Raji (cell line): ENCODE data around the gene NUDT1.

Experiments
- POLR2A ChIP-seq: IDR thresholded peaks from 2 replicates; pipeline ENCODE4 v1.6.1; 2011; ENCODE audit warnings: low read depth, low read length, control low read depth; ENCODE audit not compliant: insufficient read depth

Gene NUDT1

DNA sequence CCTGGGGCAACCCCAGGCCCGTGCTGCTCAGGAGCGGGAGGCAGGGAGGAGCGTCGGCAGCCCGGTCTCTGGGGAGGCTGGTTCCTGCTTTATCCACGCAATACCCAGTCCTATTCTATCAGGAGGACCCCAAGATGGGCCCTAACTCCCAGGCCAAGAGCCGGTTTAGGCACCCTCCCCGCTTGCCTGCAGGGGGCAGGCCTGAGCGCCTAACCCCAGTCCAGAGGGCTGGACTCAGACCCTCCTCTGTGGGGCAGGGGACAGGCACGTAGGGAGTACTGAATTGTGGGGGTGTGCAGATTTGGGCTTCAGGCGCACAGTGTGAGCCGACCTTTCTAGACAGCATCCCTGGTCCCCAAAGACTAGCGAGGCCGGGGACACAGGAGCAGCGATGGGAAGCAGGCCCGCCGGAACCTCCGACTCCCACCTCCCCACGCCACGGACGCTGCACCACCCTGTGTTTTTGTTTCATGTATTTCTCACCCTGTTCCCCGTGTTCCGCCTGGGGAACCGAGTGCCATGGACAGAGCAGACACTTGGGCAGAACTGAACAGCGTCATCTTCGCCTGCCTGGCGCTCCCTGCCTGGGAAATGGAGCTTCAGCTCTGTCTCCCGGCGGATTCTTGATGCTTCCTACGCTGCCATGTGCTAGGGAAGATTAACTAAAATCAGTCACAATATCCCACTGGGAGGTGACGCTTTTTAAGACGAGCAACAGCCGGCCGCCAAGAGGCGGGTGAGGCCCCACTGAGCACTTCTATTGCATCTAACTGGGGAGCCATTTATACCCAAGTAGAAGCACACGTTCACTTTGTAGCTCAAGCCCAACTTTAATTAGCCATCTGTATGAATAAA is 5.3 kb downstream of the NUDT1 start:
- no peak for TF ChIP-seq POLR2A

DNA sequence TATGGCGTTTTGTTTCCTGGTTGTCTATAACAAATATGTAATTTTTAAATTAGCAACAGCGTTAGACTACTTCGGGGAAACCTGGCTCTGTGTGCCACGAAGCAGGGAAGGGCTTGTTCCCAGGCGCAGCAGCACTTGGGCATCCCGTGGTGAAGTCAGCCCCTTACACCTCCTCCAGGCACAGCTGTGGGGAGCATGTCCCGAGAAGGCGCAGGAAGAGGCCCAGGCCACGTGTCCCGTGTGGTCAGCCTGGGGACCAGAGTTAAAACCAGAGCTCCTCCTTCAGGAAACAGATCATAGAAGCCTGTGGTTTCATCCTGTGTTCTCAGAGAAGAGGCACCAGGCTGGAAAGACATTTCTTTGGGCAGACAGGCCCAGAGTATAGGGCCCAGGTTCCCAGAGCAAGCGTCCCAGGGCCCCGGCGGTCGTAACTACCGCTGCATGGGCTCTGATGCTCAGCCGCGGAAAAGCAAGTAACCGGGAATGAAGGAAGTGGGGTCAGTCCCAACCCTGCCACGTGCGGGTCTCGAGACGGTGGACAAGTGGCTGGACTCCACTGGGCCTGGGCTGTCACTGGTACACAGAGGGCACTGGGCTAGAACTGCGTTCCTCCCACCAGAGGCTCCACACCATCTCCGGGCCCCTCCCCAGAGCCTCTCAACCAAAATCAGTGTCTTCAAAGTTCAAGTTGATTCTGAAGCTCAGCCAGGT is 7.1 kb downstream of the NUDT1 start:
- TF ChIP-seq POLR2A: no peak

DNA sequence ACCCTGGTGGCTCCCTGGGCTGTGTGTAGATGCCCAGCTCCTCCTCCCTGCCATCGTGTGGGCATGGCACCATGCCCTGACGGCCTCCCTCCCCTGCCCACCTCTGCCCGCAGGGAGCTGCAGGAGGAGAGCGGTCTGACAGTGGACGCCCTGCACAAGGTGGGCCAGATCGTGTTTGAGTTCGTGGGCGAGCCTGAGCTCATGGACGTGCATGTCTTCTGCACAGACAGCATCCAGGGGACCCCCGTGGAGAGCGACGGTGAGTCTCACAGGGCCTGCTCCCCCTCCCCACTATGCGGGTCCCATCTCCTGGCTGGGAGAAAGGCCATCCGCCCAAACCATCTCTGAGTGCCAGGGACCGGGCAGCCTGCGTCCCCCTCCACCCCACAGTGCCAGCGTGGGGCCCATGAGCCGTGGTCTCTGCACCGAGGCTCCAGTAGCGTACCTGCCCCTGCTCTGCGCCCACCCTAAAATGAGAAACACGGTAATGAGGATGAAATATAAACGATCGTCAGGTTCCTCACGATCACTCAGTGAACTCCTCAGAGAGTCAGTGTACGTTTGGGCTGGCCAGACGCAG is 7.8 kb downstream of the NUDT1 start:
- no peak for TF ChIP-seq POLR2A

DNA sequence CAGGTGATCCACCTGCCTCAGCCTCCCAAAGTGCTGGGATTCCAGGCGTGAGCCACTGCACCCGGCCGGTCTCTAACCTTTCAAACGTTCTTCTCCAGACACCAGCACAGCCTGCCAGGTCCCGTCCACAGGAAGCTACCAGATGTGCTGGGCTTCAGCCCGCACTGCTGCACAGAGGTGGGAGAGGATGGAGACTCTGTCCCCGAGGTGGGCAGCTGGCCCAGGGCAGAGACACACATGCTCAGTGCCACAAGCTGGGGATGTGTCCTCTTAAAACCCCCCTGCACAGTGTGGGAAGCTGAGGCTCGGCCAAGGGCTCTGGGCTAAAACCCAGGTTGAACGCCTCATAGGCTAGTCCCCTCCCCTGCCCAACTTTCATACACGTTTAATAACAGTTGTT is 9.4 kb downstream of the NUDT1 start:
- no peak for TF ChIP-seq POLR2A

DNA sequence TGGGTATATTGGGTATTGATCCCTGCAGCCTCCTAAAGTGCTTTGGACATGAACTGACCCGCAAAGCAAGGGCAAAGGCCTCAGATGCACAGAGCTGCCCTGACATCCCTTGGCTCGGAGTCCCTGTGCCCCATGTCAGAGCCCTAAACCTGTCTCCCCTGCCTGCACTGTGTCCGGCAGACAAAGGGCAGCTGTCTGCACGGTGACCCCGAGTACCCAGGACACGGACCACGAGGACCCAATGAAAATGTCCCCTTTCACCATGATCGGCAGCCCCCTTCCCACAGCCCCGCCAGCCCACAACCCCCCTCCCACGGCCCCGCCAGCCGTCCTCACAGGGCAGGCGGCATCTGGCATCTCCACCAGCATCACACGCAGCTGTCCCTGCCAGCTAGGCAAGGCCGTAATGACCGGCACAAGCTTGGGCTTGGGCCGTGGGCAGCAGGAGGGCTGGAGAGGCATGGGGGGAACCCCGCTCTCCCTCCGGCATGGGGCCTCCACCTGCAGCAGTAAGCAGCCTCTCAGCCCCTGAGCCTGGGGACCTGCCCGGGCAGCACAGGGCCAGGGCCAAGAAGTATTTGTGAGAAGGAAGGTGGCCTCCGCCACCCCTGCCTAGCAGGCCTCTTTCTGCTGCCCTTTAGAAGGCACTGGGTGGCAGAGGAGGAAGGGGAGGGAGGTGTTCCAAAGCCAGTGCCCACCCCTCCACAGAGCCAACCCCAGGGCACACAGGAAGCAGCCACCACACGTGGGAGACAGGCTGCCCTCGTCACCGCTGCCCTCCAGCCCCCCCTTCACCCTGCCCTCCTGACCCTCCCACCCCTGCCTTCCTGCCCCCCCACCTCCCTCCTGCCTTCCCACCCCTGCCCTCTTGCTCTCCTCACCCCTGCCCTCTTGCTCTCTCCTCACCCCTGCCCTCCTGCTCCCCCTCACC is 10.1 kb downstream of the NUDT1 start:
- TF ChIP-seq POLR2A: no peak

DNA sequence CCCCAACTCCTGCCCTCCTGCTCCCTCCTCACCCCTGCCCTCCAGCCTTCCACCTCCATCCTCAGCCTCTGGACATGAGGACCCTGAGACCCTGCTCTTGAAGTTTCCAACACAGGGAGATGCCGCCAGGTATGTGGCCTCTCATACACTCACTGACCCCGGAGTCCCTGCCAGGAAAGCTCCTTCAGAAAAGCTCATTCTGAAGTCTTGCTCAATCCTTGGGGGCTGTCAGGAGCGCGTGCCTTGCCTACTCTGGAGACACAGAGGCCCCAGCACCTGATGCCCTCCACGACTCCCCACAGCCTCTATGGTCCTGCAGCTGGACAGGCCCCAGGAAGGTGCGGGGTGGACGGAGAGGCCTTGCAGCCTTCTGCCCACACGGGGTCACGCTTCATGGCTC is 11.0 kb downstream of the NUDT1 start:
- TF ChIP-seq POLR2A: no peak

DNA sequence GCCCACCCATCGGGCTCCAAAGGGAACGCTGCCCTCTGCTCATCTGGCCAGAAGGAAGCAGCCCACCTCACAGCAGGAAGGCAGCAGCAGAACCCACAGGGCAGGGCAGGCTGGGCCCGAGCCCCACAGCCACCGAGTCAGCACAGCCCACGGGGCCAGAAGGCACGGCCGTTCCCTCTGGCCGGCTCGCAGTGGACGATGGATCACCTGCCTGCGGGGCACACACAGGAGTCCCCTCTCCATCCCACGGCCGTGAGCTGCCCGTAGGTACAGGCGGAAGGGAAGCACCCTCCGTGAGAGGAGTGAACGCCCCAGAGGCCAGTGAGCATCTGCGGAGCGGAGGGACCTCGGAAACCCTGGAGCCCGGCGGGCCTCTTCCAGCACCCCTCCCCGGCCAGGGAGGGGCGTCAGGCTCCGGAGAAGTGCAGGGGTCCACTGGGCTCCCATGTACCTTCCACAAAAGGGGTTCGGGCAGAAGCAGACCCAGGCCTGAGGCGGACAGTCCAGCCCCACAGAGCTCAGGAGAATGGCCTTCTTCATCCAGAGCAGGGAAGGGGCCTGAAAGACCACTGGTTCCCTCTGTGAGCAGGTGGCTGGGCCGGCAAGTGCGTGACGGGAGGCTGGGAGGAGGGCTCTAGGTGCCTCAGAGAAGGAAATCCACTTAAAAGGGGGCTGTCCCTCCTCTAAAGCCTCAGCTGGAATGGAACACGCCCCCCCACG is 11.7 kb downstream of the NUDT1 start:
- no peak for TF ChIP-seq POLR2A

DNA sequence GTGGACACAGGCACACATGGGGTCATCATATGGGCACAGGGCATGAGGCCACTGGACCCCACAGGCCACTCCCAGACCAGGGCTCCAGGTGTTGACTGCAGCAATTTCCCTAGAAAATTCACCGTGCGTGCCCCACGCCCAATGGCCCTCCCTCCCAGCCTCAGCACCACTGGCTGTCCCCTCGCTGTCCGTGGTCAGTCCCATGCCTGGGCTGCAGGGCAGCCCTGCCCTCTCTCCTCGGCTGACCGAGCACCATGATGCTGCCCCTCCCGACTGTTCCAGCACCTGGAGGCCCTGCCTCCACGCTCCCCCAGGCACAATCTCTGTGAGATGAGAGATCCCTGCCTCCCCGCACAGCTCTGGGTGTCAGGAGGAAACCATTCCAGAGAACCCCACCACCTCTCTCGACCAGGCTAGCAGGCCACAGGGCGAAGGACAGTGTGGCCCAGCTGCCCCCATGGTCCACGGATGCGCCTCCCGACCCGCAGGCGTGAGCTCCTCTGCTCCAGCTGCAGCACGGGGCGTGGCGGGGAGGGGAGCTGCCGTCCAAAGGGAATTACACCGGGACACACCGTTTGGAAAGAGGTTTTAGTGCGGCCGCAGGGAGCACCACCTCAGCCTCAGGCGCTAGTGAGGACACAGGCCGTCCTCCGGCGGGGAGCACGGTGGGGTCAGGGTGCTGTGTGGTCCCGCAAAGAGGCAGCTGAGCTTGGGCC is 12.6 kb downstream of the NUDT1 start:
- no peak for TF ChIP-seq POLR2A

DNA sequence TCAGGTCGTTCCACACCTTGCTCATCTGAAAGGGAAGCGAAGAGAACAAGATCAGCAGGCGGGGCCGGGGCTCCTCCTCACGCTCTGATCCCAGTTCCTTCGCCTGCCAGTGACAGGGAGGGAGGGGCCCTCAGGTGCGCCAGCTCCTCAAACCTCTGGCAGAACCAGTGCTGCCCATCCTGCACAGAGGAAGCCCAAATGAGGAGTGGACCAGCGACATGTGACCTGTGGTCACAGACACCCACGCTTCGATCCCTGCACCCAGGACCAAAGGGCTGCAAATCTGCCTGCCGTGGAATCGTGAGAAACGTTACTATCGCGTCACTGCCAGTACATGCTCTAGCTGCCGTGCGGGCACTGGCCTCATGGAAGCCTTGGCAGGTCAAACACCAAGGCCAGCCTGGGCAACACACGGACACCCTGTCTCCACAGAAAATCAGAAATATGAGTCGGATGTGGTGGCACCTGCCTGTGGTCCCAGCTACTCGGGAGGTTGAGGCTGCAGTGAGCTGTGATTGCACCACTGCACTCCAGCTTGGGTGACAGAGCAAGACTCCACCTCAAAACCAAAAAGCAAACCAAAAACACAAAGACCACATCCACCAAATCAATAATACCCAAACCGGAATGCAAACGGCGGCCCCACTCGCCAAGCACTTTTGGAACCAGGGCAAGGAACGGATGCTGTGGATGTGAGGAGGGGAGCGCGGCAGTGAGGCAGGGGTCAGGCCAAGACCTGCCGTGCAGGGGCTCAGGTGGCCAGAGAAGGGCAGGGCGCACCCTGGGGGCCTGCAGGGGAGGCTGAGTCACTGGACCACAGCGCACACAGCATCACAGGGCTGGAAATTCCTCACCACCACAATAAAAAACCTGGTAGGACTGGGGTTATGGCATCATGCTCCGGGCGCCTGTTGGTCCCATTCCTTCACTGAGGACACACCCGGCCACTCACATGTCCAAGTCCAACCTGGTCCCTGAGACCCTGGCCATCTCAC is 13.4 kb downstream of the NUDT1 start:
- TF ChIP-seq POLR2A: no peak

DNA sequence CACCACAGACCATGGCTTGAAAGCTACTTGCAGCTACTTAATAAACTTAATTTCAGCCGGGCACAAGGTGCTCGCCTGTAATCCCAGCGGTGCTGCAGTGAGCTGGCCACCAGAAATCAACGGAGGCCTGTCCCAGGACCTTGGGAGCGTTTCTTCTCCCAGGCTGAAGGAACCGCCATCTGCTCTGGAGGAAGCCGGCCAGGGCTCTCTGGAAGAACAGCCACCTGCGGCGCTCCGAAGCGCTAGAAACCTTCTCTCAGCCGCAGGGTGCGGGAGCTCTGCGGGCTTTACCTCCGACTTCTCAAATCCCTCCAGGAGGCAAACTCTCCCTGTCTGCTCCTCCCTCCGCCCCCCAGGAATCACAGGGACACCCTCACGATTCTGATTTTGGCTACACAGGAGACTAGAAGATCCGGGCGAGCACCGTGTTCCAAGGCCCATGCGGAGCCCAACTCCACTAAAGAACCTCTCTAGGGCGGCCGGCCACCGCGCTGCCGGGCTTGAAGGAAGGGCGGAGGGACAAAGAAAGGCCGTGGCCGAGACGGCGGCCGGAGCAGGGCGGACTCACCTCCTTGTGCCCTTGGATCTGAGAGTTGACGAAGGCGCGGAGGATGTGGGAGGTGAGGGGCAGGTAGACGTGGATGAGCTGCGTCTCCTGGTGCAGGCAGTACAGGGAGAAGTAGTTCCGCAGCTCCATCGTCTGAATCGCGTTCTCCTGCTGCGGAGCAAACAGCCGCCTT is 14.4 kb downstream of the NUDT1 start:
- no peak for TF ChIP-seq POLR2A

DNA sequence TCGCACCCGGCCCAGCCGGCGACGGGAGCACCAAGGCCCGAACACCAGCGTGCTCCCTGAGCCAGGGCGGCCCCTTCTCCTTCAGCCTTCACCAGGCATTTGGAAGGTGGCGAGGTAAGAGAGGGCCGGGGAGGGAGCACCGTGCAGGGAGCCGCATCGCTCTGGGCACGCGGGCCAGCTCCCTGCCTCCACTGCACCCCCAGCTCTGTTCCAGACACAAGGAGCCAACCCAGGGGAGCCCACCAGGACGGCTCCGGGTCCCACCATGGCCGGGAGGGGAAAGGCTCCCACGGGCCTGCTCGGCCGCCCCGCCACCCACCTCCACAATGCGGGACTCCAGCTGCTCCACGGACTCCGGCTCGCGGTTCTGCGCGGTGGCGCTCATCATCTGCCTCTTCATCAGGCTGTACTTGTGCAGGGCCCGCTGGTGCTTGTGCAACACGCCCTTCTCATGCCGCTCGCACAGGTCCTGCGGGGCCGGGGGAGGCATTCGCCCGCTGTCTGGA is 15.1 kb downstream of the NUDT1 start:
- TF ChIP-seq POLR2A: no peak

DNA sequence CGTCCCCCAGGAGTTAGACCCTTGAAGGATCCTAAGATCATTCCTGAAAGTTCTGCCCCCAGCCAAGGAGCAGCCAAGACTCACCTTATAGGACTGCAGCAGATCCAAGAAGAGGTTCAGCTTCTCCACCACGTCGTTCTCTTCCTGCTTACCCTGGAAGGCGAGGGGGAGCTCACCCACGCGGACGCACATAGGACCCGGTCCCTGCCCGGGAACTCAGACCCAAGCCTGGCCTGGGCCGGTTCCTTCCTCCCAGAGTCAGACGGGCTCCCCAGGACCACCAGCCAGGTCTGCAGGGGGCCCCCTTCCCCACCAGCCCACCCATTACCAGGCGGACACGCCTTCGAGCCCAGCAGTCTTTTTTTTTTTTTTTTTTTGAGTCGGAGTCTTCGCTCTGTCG is 15.6 kb downstream of the NUDT1 start:
- no peak for TF ChIP-seq POLR2A
